Measurements from ENCODE around the gene FOXR1.

DNA sequence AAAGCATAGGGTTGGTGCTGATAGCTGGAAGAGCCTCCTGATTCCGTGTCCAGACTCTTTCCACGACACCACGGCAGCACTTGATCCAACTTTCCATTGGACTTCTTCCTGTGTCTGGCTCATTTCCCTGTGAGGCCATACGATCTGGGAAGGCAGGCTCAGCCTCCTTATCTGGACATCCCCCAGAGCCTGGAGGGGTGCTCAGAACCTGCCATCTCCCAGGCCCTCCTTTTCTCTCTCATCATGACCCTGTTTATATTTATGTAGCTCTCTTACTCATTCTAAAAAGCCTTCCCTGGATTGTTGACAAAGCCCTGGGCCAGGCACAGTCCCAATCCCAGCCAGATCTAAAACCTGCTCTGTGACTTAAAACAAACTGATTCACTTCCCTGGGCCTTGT is 38.1 kb upstream of the FOXR1 start:
- TF ChIP-seq, protein P1, sequence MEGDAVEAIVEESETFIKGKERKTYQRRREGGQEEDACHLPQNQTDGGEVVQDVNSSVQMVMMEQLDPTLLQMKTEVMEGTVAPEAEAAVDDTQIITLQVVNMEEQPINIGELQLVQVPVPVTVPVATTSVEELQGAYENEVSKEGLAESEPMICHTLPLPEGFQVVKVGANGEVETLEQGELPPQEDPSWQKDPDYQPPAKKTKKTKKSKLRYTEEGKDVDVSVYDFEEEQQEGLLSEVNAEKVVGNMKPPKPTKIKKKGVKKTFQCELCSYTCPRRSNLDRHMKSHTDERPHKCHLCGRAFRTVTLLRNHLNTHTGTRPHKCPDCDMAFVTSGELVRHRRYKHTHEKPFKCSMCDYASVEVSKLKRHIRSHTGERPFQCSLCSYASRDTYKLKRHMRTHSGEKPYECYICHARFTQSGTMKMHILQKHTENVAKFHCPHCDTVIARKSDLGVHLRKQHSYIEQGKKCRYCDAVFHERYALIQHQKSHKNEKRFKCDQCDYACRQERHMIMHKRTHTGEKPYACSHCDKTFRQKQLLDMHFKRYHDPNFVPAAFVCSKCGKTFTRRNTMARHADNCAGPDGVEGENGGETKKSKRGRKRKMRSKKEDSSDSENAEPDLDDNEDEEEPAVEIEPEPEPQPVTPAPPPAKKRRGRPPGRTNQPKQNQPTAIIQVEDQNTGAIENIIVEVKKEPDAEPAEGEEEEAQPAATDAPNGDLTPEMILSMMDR (IDR thresholded peaks at IDR 0.05): no peak
- TF ChIP-seq EZH2 (IDR thresholded peaks at IDR 0.05; ENCODE audit: borderline replicate concordance, insufficient read depth, low read depth, low read length, poor library complexity, severe bottlenecking): no peak

Measured in B cell (primary cell).